Caco-2 (cell line): ENCODE results near the gene UBA6. TPM values are rescaled to one million over a fixed set of nuclear protein-coding genes. Genes with fewer than 3 reads are reported as not detected.
A peak's percentile ranks its signal among the peaks of the same experiment; 100 is the strongest.

Experiments used
- BruUV-seq: library from RNA; stranded (reverse); fragments of 400-500 nt; replicated peaks from 2 replicates; lab custom pipeline; 2021; lab: Mats Ljungman, UMichigan
- CTCF ChIA-PET: fragments of 300-600 bp; sonication (Branson Sonifier 250); formaldehyde crosslinking; loops from one replicate; lab custom pipeline; 2022; ENCODE audit warnings: antibody characterized with exemption; lab: Charles Lee
- POLR2A ChIA-PET: fragments of 300-600 bp; sonication (Branson Sonifier 250); formaldehyde crosslinking; loops from one replicate; lab custom pipeline; 2022; ENCODE audit warnings: antibody characterized with exemption; lab: Charles Lee
- DNase-seq, 2 experiments: peaks; one replicate each; pipeline versions ENCODE4 v3.0.0 to v3.0.0-alpha.2; 2020 to 2022
- H3K27me3 ChIP-seq: replicated peaks from 2 replicates; pipeline ENCODE4 v1.6.0; 2011; ENCODE audit warnings: low read length; ENCODE audit not compliant: control insufficient read depth, insufficient read depth
- H3K36me3 ChIP-seq: 2 replicates; pipeline ENCODE4 v1.5.1; 2011; ENCODE audit warnings: low read length; ENCODE audit not compliant: control insufficient read depth, insufficient read depth
- H3K4me1 ChIP-seq: fragments of 250-450 bp; sonication (Bioruptor Pico); 2 replicates; pipeline ENCODE4 v1.5.1; 2020; ENCODE audit warnings: mild to moderate bottlenecking
- H3K4me3 ChIP-seq: 2 replicates; pipeline ENCODE4 v1.5.1; 2011; ENCODE audit warnings: low read depth, mild to moderate bottlenecking, control low read depth, low read length
- H3K9me3 ChIP-seq: fragments of 250-450 bp; sonication (Bioruptor Pico); 2 replicates; pipeline ENCODE4 v1.5.1; 2020; ENCODE audit warnings: mild to moderate bottlenecking, moderate library complexity
- H3K27ac Mint-ChIP-seq: one replicate; pipeline ENCODE4 v1.8.0; 2022; ENCODE audit warnings: mixed read lengths; ENCODE audit not compliant: unreplicated experiment
- H3K27me3 Mint-ChIP-seq: one replicate; pipeline ENCODE4 v1.8.0; 2022; ENCODE audit warnings: mixed read lengths; ENCODE audit not compliant: insufficient read depth, unreplicated experiment
- H3K36me3 Mint-ChIP-seq: one replicate; pipeline ENCODE4 v1.8.0; 2022; ENCODE audit warnings: mild to moderate bottlenecking, mixed read lengths; ENCODE audit not compliant: insufficient read depth, unreplicated experiment
- H3K4me1 Mint-ChIP-seq: one replicate; pipeline ENCODE4 v1.8.0; 2022; ENCODE audit warnings: low read depth, mixed read lengths; ENCODE audit not compliant: unreplicated experiment
- H3K4me3 Mint-ChIP-seq: one replicate; pipeline ENCODE4 v1.8.0; 2022; ENCODE audit warnings: mild to moderate bottlenecking, moderate library complexity, mixed read lengths; ENCODE audit not compliant: unreplicated experiment
- H3K9me3 Mint-ChIP-seq: one replicate; pipeline ENCODE4 v1.8.0; 2022; ENCODE audit warnings: mixed read lengths; ENCODE audit not compliant: unreplicated experiment
- intact Hi-C: fragments of 100-400 bp; cut with micrococcal nuclease; formaldehyde crosslinking; loops from one replicate; pipeline ENCODE4 v1.10.0; 2022; ENCODE audit not compliant: unreplicated experiment
- total RNA-seq: library from RNA; stranded (reverse); gene quantifications from 2 replicates; pipeline ENCODE4 v1.2.3, GENCODE V29; 2022
- TF ChIP-seq, protein P1 (sequence below), 2 experiments: fragments of 200-600 bp in 1 of 2; IDR thresholded peaks; 1 replicate in 1 of 2; 2 replicates in 1 of 2; pipeline versions ENCODE4 v1.5.1 to v1.8.0; 2011 to 2022; ENCODE audit warnings: antibody characterized with exemption in 1 of 2, control low read depth in 1 of 2, inconsistent platforms in 1 of 2, low read depth in 1 of 2, low read length in 1 of 2, mild to moderate bottlenecking in 1 of 2, moderate library complexity in 1 of 2; ENCODE audit not compliant: insufficient read depth in 1 of 2, severe bottlenecking in 1 of 2, unreplicated experiment in 1 of 2

Gene UBA6
- total RNA-seq, 1 experiment from 2014 or later: 74.6 TPM

DNA sequence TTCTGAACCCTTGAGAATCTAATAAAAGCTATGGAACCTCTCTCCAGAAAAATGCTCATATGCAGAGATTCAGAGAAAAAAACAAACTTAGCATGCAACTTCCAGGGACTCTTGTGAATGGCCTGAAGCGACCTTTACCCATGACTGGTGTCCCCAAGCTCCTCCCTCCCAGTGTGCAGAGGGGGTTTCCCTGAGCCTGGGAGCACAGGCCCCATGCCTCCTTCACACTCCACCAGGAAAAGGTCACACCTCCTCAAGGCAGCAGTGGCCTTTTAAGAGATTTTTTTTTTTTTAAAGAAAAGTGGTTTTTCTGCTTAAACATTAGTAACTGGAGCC is 13.3 kb upstream of the UBA6 start:
- no peak overlapping the region for H3K4me3 ChIP-seq
- no peaks in the 10 kb centered on the region for H3K36me3 Mint-ChIP-seq
- no peak overlapping the region for H3K4me3 Mint-ChIP-seq
- BruUV-seq: no TSS peak
- POLR2A ChIA-PET: interaction anchor here (1.7 kb wide), 1 partner anchor 13 kb away, joined by 8 read pairs; the partner anchor contains the start of gene UBA6
- CTCF ChIA-PET: no interaction called here
- H3K4me1 Mint-ChIP-seq: no peaks in the 10 kb centered on the region
- H3K4me1 ChIP-seq: peaks cover 22% of the 10 kb centered on the region
- no peaks in the 10 kb centered on the region for H3K27me3 Mint-ChIP-seq
- peak in 1 of 2 experiments; percentile 54 for DNase-seq
- peak overlapping the region; percentile 64 for H3K27ac Mint-ChIP-seq
- H3K27me3 ChIP-seq: no peaks in the 10 kb centered on the region
- no peaks in the 10 kb centered on the region for H3K36me3 ChIP-seq
- H3K9me3 ChIP-seq: no peaks in the 10 kb centered on the region
- H3K9me3 Mint-ChIP-seq: no peaks in the 10 kb centered on the region
- intact Hi-C loops: no loop called here
- TF ChIP-seq, protein P1, sequence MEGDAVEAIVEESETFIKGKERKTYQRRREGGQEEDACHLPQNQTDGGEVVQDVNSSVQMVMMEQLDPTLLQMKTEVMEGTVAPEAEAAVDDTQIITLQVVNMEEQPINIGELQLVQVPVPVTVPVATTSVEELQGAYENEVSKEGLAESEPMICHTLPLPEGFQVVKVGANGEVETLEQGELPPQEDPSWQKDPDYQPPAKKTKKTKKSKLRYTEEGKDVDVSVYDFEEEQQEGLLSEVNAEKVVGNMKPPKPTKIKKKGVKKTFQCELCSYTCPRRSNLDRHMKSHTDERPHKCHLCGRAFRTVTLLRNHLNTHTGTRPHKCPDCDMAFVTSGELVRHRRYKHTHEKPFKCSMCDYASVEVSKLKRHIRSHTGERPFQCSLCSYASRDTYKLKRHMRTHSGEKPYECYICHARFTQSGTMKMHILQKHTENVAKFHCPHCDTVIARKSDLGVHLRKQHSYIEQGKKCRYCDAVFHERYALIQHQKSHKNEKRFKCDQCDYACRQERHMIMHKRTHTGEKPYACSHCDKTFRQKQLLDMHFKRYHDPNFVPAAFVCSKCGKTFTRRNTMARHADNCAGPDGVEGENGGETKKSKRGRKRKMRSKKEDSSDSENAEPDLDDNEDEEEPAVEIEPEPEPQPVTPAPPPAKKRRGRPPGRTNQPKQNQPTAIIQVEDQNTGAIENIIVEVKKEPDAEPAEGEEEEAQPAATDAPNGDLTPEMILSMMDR (IDR thresholded peaks at IDR 0.05; ENCODE audit: insufficient read depth in 1 of 2, low read depth in 1 of 2, low read length in 1 of 2, severe bottlenecking in 1 of 2, unreplicated experiment in 1 of 2): no peak

DNA sequence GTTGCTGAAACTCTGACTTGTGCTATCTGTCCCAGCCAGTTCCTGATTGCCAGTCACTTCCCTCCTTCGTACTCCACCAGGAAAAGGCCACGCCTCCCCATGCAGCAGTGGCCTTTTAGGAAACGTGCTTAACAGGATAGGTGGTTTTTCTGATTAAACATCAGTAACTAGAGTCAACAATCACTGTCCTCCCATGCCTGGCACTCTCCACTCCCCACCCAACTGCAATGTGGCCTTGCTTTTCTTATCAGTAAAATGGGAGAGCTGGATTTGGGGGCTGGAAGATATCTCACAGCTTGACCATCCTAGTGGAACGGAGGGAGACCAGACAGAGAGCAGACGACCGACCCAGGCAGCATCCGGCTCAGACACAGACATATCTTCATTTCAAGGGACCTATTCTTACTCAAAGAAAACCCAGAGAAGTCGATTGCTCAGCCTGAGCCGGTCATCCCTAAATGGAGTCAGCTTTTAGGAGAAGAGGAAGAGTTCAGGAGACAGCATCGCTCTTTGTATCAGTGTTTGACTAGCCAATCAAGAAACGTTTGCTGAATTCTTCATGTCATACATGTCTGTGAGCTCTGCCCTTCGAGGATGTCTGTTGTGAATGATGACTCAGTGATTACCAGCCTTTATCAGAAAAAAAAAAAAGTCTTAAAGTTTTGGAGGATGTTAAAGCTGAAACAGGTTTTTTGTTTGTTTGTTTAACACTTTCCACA is 12.7 kb upstream of the UBA6 start:
- no peaks in the 10 kb centered on the region for H3K9me3 ChIP-seq
- Mint-ChIP-seq H3K27ac (peak overlapping the region; percentile 64), H3K4me1 (no peaks in the 10 kb centered on the region), H3K36me3 (peaks cover under 1% of the 10 kb centered on the region), H3K4me3 (peak overlapping the region; percentile 49), H3K27me3 (no peaks in the 10 kb centered on the region), H3K9me3 (no peaks in the 10 kb centered on the region)
- H3K27me3 ChIP-seq: no peaks in the 10 kb centered on the region
- POLR2A ChIA-PET: interaction anchor here (1.7 kb wide), 1 partner anchor 12 kb away, joined by 8 read pairs; the partner anchor contains the start of gene UBA6
- CTCF ChIA-PET: no interaction called here
- H3K4me1 ChIP-seq: peaks cover 22% of the 10 kb centered on the region
- DNase-seq: peak; percentile 27 to 45
- intact Hi-C loops: no loop called here
- BruUV-seq: no TSS peak
- TF ChIP-seq, protein P1 (IDR thresholded peaks at IDR 0.05; ENCODE audit: insufficient read depth in 1 of 2, low read depth in 1 of 2, low read length in 1 of 2, severe bottlenecking in 1 of 2, unreplicated experiment in 1 of 2): no peak
- no peaks in the 10 kb centered on the region for H3K36me3 ChIP-seq
- no peak overlapping the region for H3K4me3 ChIP-seq

DNA sequence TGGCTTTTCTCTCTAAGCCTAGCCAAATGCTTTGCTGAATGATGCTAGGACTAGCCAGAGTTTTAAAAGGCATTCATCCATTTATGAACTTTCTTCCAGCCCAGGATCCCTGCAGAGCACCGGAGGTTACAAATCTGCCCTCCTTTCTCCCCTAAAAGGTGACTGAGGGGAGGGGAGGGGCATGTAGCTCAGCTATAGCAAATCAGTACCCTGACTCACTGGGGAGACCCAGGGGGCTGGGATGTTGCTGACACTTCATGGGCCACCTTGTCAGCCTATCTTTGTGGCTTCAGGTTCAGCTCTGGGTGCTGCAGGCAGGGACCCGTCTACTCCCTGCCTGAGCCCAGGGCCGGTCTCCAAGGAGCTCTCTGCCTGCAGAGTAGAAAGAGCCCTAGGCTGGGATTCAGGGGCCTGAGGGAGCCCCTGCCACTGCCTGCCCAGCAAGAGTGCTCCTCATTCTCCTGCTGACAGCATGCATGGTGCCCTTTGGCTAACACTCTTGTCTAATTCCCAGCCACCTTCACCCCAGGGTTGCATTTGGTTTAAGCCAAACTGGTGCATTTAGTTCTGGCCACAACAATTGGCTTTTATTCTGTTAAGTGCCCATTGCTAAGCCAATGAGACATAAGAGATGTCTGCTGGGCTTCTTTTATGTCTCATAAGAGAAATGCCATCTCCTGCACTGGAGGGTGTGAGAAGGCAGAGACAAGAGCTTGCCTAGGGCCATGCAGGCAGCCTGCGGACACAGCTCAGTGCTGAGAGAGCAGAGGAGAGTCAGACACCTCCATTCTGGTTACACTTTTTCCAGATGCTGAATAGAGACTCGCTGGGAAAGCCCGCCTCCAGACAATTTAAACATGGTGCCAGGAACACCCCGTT is 11.9 kb upstream of the UBA6 start:
- Histone ChIP-seq H3K4me1 (peaks cover 22% of the 10 kb centered on the region), H3K4me3 (no peak overlapping the region), H3K9me3 (no peaks in the 10 kb centered on the region), H3K27me3 (no peaks in the 10 kb centered on the region), H3K36me3 (no peaks in the 10 kb centered on the region)
- ChIA-PET CTCF (no interaction called here), POLR2A (interaction anchor here (1.7 kb wide), 1 partner anchor 12 kb away, joined by 8 read pairs; the partner anchor contains the start of gene UBA6)
- no TSS peak for BruUV-seq
- intact Hi-C loops: no loop called here
- DNase-seq: no peak
- Mint-ChIP-seq H3K9me3 (no peaks in the 10 kb centered on the region), H3K4me3 (peak overlapping the region; percentile 49), H3K36me3 (peaks cover 6% of the 10 kb centered on the region), H3K27me3 (no peaks in the 10 kb centered on the region), H3K4me1 (no peaks in the 10 kb centered on the region), H3K27ac (peak overlapping the region; percentile 64)
- TF ChIP-seq, protein P1 (IDR thresholded peaks at IDR 0.05; ENCODE audit: insufficient read depth in 1 of 2, low read depth in 1 of 2, low read length in 1 of 2, severe bottlenecking in 1 of 2, unreplicated experiment in 1 of 2): no peak
